Pancreas (tissue), 10 donors: ENCODE measurements around the gene PTPRK. TPM values are rescaled to one million over a fixed set of nuclear protein-coding genes. Genes with fewer than 3 reads are reported as not detected.

Experiments
- ATAC-seq, 4 donors: fragments of 200-7000 bp; cut with Tn5 transposase; one replicate each; pipeline versions ENCODE4 v1.8.0 to v1.9.1; 2020; ENCODE audit warnings: mild to moderate bottlenecking in 4 of 4, moderate library complexity in 4 of 4
- DNase-seq, 6 donors: peaks; one replicate each; pipeline ENCODE4 v3.0.0-alpha.2; 2020
- FAIRE-seq: peaks from 2 replicates; lab custom pipeline; 2012; peaks lifted over from hg19 to GRCh38; lab: Jason Lieb, UNC
- H3K27ac ChIP-seq, 4 donors: fragments of 200-600 bp; sonication (generic); 1 replicate in 3 of 4; 2 replicates in 1 of 4; pipeline versions ENCODE4 v1.5.0 to v1.8.0; 2020
- H3K27me3 ChIP-seq, 4 donors: fragments of 200-600 bp; one replicate each; pipeline ENCODE4 v1.8.0; 2021
- H3K36me3 ChIP-seq, 3 donors: fragments of 200-600 bp; sonication (generic) in 1 of 3; one replicate each; pipeline versions ENCODE4 v1.5.0 to v1.8.0; 2020 to 2021
- H3K4me1 ChIP-seq, 3 donors: fragments of 200-600 bp; one replicate each; pipeline ENCODE4 v1.8.0; 2021
- H3K4me3 ChIP-seq, 4 donors: fragments of 200-600 bp; sonication (generic) in 2 of 4; one replicate each; pipeline versions ENCODE4 v1.5.0 to v1.8.0; 2020 to 2021
- H3K9me3 ChIP-seq, 4 donors: fragments of 200-600 bp; one replicate each; pipeline ENCODE4 v1.8.0; 2021
- CTCF ChIP-seq, 4 donors: fragments of 200-600 bp; sonication (generic) in 3 of 4; IDR thresholded peaks; one replicate each; pipeline versions ENCODE4 v1.5.0 to v1.8.0; 2021; ENCODE audit warnings: antibody characterized with exemption in 4 of 4
- WGBS, 2 donors: extraction: QIAGEN DNeasy Blood & Tissue Kit; methylation state at CpG; one replicate each; pipeline ENCODE4 v1.1.7; 2013; 5-methylcytosine and 5-hydroxymethylcytosine counted together
- intact Hi-C, 3 donors: fragments of 100-400 bp; cut with DNase I; formaldehyde crosslinking; loops; one replicate each; pipeline versions ENCODE4 v1.11.1 to v1.14.2; 2022
- polyA plus RNA-seq, 2 donors: library from polyadenylated mRNA; stranded (reverse); fragments of 200-250 nt; gene quantifications; one replicate each; pipeline ENCODE4 v1.2.3, GENCODE V29; 2013
- total RNA-seq, 6 donors: library from RNA; stranded (reverse); fragmentation: NEBNext Ultra II Directional in 4 of 6; extraction: Animal tissue kit (Norgen Biotek cat#: 25700) in 4 of 6; gene quantifications; one replicate each; pipeline versions ENCODE4 v1.2.1 to v1.2.4, GENCODE V29; 2021 to 2023
- donor health status: healthy with polysubstance abuse.
- donor health status: DM: no; HTN: no; CAD: no; lungs with moderate emphysema.
- donor health status: DM: no; HTN: no; CAD: no.
- donor health status: control.
- donor health status: control.
- donor health status: Bipolar disorder and iron deficiency.
- donor health status: DM: yes; HTN: yes; CAD: no.
- donor health status: DM: no; HTN: no; CAD: no.
- donor health status: DM: no; HTN: no; CAD: no.
- donor health status: DM: yes; HTN: yes; CAD: no.

The PTPRK gene
- total and polyA plus RNA-seq, 8 donors: 10.5 to 72.7 (median 51.7) TPM

GRCh38 chr6:128336436-128337095 lies 183.8 kb downstream of the PTPRK start:
- DNase-seq (no peak), FAIRE-seq (no peak), ATAC-seq (no peak)
- Histone ChIP-seq H3K4me3 (no peak overlapping the region), H3K36me3 (no peaks in the 10 kb centered on the region), H3K27me3 (no peaks in the 10 kb centered on the region), H3K27ac (no peak overlapping the region), H3K4me1 (peaks cover 10 to 46% (median 17%) of the 10 kb centered on the region in 3 donors), H3K9me3 (no peaks in the 10 kb centered on the region)
- 65 to 67% methylated on average over 3 of the region's 3 CpGs for WGBS, 2 donors
- no peak for TF ChIP-seq CTCF (IDR thresholded peaks at IDR 0.05)
- intact Hi-C loops: no loop called here

DNA sequence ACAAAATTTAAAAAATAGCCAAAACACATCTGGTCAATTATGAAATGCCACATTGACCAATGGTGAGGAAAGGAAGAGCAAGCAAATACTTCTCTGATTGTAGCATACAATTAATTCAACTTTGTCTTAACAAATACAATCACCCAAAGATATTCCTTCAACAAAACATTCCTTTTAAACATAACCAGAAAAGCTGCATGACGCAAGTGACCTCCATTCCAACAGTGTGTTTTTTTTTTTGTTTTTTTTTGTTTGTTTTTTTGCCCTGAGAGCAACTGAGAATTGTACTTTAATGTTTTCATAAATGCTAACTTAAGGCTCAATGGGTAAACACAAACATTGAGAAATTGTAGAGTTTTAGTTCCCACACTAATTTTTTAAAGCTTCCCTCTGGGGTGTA lies 184.4 kb downstream of the PTPRK start:
- Histone ChIP-seq H3K4me3 (no peak overlapping the region), H3K27me3 (no peaks in the 10 kb centered on the region), H3K4me1 (peaks cover 10 to 46% (median 17%) of the 10 kb centered on the region in 3 donors), H3K9me3 (no peaks in the 10 kb centered on the region), H3K36me3 (no peaks in the 10 kb centered on the region), H3K27ac (no peak overlapping the region)
- 82 to 94% methylated on average over 1 of the region's 1 CpG for WGBS, 2 donors
- FAIRE-seq (no peak), DNase-seq (no peak), ATAC-seq (no peak)
- intact Hi-C loops: no loop called here
- TF ChIP-seq CTCF (IDR thresholded peaks at IDR 0.05): no peak

GRCh38 chr6:128333581-128334223 lies 186.7 kb downstream of the PTPRK start:
- peaks cover 1 to 29% (median 1%) of the 10 kb centered on the region in 3 donors for H3K4me1 ChIP-seq
- no peak overlapping the region for H3K4me3 ChIP-seq
- no peak overlapping the region for H3K27ac ChIP-seq
- no peaks in the 10 kb centered on the region for H3K36me3 ChIP-seq
- intact Hi-C loops: no loop called here
- TF ChIP-seq CTCF (IDR thresholded peaks at IDR 0.05): no peak
- WGBS, 2 donors: 56 to 57% methylated on average over 5 of the region's 5 CpGs
- H3K27me3 ChIP-seq: no peaks in the 10 kb centered on the region
- no peak for DNase-seq
- no peak for FAIRE-seq
- ATAC-seq: peak in 3 of 4 donors; percentile 22 to 46 (median 44)
- no peaks in the 10 kb centered on the region for H3K9me3 ChIP-seq

GRCh38 chr6:128327890-128328289 lies 192.5 kb downstream of the PTPRK start:
- intact Hi-C loops: no loop called here
- 96 to 97% methylated on average over 3 of the region's 3 CpGs for WGBS, 2 donors
- Histone ChIP-seq H3K27me3 (no peaks in the 10 kb centered on the region), H3K36me3 (no peaks in the 10 kb centered on the region), H3K4me3 (no peak overlapping the region), H3K27ac (no peak overlapping the region), H3K9me3 (no peaks in the 10 kb centered on the region), H3K4me1 (peaks cover 0 to 4% (median 0%) of the 10 kb centered on the region in 3 donors)
- peak in 1 of 4 donors; percentile 6 for TF ChIP-seq CTCF (IDR thresholded peaks at IDR 0.05)
- FAIRE-seq: no peak
- peak in 2 of 6 donors; percentile 9 to 15 for DNase-seq
- ATAC-seq: peak in 3 of 4 donors; percentile 27 to 56 (median 54)

DNA sequence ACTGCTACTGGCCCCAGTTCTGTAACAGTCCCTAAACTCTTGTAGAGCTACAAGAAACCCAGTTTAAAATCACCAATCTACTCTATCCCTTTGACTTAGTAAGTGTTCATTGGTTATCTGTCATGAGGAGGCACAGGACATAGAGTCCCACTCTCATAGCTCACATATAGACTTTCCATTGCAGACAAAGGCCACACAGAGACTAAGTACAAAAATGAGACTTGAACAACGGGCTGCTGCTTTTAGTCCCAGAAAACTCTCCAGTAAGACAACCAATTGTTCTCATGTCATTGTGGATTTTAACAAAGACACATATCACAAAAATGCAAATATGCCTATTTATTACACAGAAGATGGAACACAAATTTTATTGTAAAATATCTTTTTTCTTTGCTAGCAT lies 197.4 kb downstream of the PTPRK start:
- Histone ChIP-seq H3K4me3 (no peak overlapping the region), H3K9me3 (no peaks in the 10 kb centered on the region), H3K27ac (no peak overlapping the region), H3K4me1 (no peaks in the 10 kb centered on the region), H3K27me3 (no peaks in the 10 kb centered on the region), H3K36me3 (no peaks in the 10 kb centered on the region)
- DNase-seq (no peak), ATAC-seq (no peak), FAIRE-seq (no peak)
- TF ChIP-seq CTCF (IDR thresholded peaks at IDR 0.05): no peak
- intact Hi-C loops: no loop called here
- WGBS, 2 donors: 88 to 100% methylated on average over 1 of the region's 1 CpG
